ACC112 (cell line): Measurements from ENCODE around the gene AGER.
"Not testable (repeated sequence)": the region's sequence is repeated elsewhere in the genome, so short reads cannot be mapped to it uniquely, and the experiment has no call there.

Experiments used
- H2AFZ ChIP-seq: fragments of 200-600 bp; sonication (generic); one replicate; pipeline ENCODE4 v1.6.0; 2017; ENCODE audit warnings: antibody characterized with exemption, low read length; ENCODE audit not compliant: unreplicated experiment
- H3K27ac ChIP-seq: fragments of 200-600 bp; sonication (generic); 2 replicates; pipeline ENCODE4 v1.5.1; 2014; ENCODE audit warnings: low read depth, mild to moderate bottlenecking, antibody characterized with exemption, low read length, moderate library complexity
- H3K27me3 ChIP-seq: fragments of 200-600 bp; sonication (generic); 2 replicates; pipeline ENCODE4 v1.6.1; 2014; ENCODE audit warnings: mild to moderate bottlenecking, antibody characterized with exemption, low read length, moderate library complexity, mixed read lengths; ENCODE audit not compliant: insufficient read depth
- H3K36me3 ChIP-seq: fragments of 200-600 bp; sonication (generic); 2 replicates; pipeline ENCODE4 v1.6.1; 2016; ENCODE audit warnings: mild to moderate bottlenecking, antibody characterized with exemption, low read length, moderate library complexity, mixed read lengths; ENCODE audit not compliant: insufficient read depth
- H3K4me1 ChIP-seq: fragments of 200-600 bp; sonication (generic); one replicate; pipeline ENCODE4 v1.6.1; 2016; ENCODE audit warnings: low read length, mixed read lengths; ENCODE audit not compliant: insufficient read depth, unreplicated experiment, control insufficient read depth
- H3K4me3 ChIP-seq: fragments of 200-600 bp; sonication (generic); 2 replicates; pipeline ENCODE4 v1.5.1; 2014; ENCODE audit warnings: mild to moderate bottlenecking, low read depth, low read length
- H3K79me2 ChIP-seq: fragments of 200-600 bp; sonication (generic); one replicate; pipeline ENCODE4 v1.6.0; 2016; ENCODE audit warnings: low read length; ENCODE audit not compliant: control insufficient read depth, unreplicated experiment, insufficient read depth

The AGER gene

GRCh38 chr6:32214126-32214525 is 30.1 kb upstream of the AGER start:
- no peaks in the 10 kb centered on the region for H3K79me2 ChIP-seq
- H3K27ac ChIP-seq = no peak overlapping the region
- no peaks in the 10 kb centered on the region for H3K36me3 ChIP-seq

GRCh38 chr6:32213649-32214048 is 29.6 kb upstream of the AGER start:
- Histone ChIP-seq H3K27me3 (peaks cover 15% of the 10 kb centered on the region), H3K79me2 (no peaks in the 10 kb centered on the region), H3K4me3 (no peak overlapping the region), H3K36me3 (no peaks in the 10 kb centered on the region), H3K27ac (no peak overlapping the region), H2AFZ (no peak overlapping the region), H3K4me1 (no peaks in the 10 kb centered on the region)

More at GRCh38 chr6:32214126-32214525, 30.1 kb upstream of the AGER start:
- Histone ChIP-seq H3K4me3 (no peak overlapping the region), H2AFZ (no peak overlapping the region), H3K4me1 (no peaks in the 10 kb centered on the region), H3K27me3 (peaks cover 19% of the 10 kb centered on the region)

- Histone ChIP-seq H3K79me2 (no peaks in the 10 kb centered on the region), H3K4me1 (no peaks in the 10 kb centered on the region), H3K4me3 (no peak overlapping the region), H2AFZ (no peak overlapping the region), H3K27me3 (peaks cover 6% of the 10 kb centered on the region; the same call in 1 of the 2 replicates), H3K27ac (no peak overlapping the region), H3K36me3 (no peaks in the 10 kb centered on the region)
These were observed 28.2 kb upstream of the AGER start for GRCh38 chr6:32212076-32212760.

- not testable (repeated sequence) for H3K27ac ChIP-seq, H3K27me3 ChIP-seq, H3K36me3 ChIP-seq, H3K79me2 ChIP-seq, H3K4me3 ChIP-seq, H3K4me1 ChIP-seq, H2AFZ ChIP-seq
These were observed 27.4 kb upstream of the AGER start for GRCh38 chr6:32211432-32211831.

- H3K79me2 ChIP-seq = no peaks in the 10 kb centered on the region
- no peak overlapping the region for H2AFZ ChIP-seq
- H3K27me3 ChIP-seq = no peaks in the 10 kb centered on the region
- no peaks in the 10 kb centered on the region for H3K36me3 ChIP-seq
- no peaks in the 10 kb centered on the region for H3K4me1 ChIP-seq
- no peak overlapping the region for H3K27ac ChIP-seq
- no peak overlapping the region for H3K4me3 ChIP-seq
These were observed 26.1 kb upstream of the AGER start for GRCh38 chr6:32210191-32210601.

GRCh38 chr6:32208996-32209395 is 24.9 kb upstream of the AGER start:
- Histone ChIP-seq H2AFZ (no peak overlapping the region), H3K4me1 (no peaks in the 10 kb centered on the region), H3K27me3 (peaks cover 8% of the 10 kb centered on the region), H3K4me3 (no peak overlapping the region), H3K36me3 (no peaks in the 10 kb centered on the region), H3K27ac (no peak overlapping the region), H3K79me2 (no peaks in the 10 kb centered on the region)

- Histone ChIP-seq H3K36me3 (no peaks in the 10 kb centered on the region), H3K79me2 (no peaks in the 10 kb centered on the region), H3K27ac (no peak overlapping the region), H3K4me3 (no peak overlapping the region), H2AFZ (no peak overlapping the region), H3K4me1 (no peaks in the 10 kb centered on the region), H3K27me3 (peaks cover 8% of the 10 kb centered on the region)
These were observed 20.2 kb upstream of the AGER start for GRCh38 chr6:32204268-32204715.

GRCh38 chr6:32203426-32204267 is 19.6 kb upstream of the AGER start:
- no peaks in the 10 kb centered on the region for H3K4me1 ChIP-seq
- H3K36me3 ChIP-seq = no peaks in the 10 kb centered on the region
- no peak overlapping the region for H3K27ac ChIP-seq
- no peak overlapping the region for H2AFZ ChIP-seq
- H3K4me3 ChIP-seq = no peak overlapping the region
- peaks cover 8% of the 10 kb centered on the region for H3K27me3 ChIP-seq
- no peaks in the 10 kb centered on the region for H3K79me2 ChIP-seq

- Histone ChIP-seq H2AFZ (no peak overlapping the region), H3K36me3 (no peaks in the 10 kb centered on the region), H3K4me3 (no peak overlapping the region), H3K27ac (no peak overlapping the region), H3K27me3 (peaks cover 8% of the 10 kb centered on the region), H3K4me1 (peaks cover 2% of the 10 kb centered on the region), H3K79me2 (no peaks in the 10 kb centered on the region)
These were observed 18.1 kb upstream of the AGER start for GRCh38 chr6:32202186-32202585.

- H3K27me3 ChIP-seq = peaks cover 8% of the 10 kb centered on the region
- H3K79me2 ChIP-seq = no peaks in the 10 kb centered on the region
- no peak overlapping the region for H2AFZ ChIP-seq
- no peaks in the 10 kb centered on the region for H3K36me3 ChIP-seq
- H3K4me3 ChIP-seq = no peak overlapping the region
- peaks cover 8% of the 10 kb centered on the region for H3K4me1 ChIP-seq
- no peak overlapping the region for H3K27ac ChIP-seq
These were observed 16.8 kb upstream of the AGER start for GRCh38 chr6:32200711-32201475.
